Muscle layer of duodenum (tissue), 2 donors: ENCODE measurements around the gene RHEBL1.

Source experiments
- H3K27ac ChIP-seq: one replicate; pipeline ENCODE4 v1.7.0; 2013; ENCODE audit warnings: mild to moderate bottlenecking, low read length
- H3K27me3 ChIP-seq: one replicate; pipeline ENCODE4 v1.7.0; 2013; ENCODE audit warnings: low read depth, mild to moderate bottlenecking, control low read depth, low read length
- H3K36me3 ChIP-seq, 2 donors: one replicate each; pipeline ENCODE4 v1.7.0; 2013; ENCODE audit warnings: low read length in 2 of 2, control low read depth in 1 of 2, mild to moderate bottlenecking in 1 of 2; ENCODE audit not compliant: insufficient read depth in 2 of 2, control insufficient read depth in 1 of 2
- H3K4me1 ChIP-seq, 2 donors: one replicate each; pipeline ENCODE4 v1.7.0; 2013; ENCODE audit warnings: low read length in 2 of 2, mild to moderate bottlenecking in 2 of 2, control low read depth in 1 of 2, moderate library complexity in 1 of 2; ENCODE audit not compliant: insufficient read depth in 2 of 2, control insufficient read depth in 1 of 2
- H3K4me3 ChIP-seq, 2 donors: one replicate each; pipeline ENCODE4 v1.7.0; 2013; ENCODE audit warnings: low read length in 2 of 2, low read depth in 1 of 2, mild to moderate bottlenecking in 1 of 2
- H3K9me3 ChIP-seq, 2 donors: one replicate each; pipeline ENCODE4 v1.7.0; 2013; ENCODE audit warnings: low read length in 2 of 2, control low read depth in 1 of 2, mild to moderate bottlenecking in 1 of 2; ENCODE audit not compliant: control insufficient read depth in 1 of 2
- donor health status: healthy.

Gene RHEBL1

GRCh38 chr12:49031573-49032161 lies 38.1 kb downstream of the RHEBL1 start:
- Histone ChIP-seq H3K27ac (no peak overlapping the region), H3K4me1 (peaks cover 0 to 17% of the 10 kb centered on the region in 2 donors), H3K9me3 (no peaks in the 10 kb centered on the region), H3K27me3 (no peaks in the 10 kb centered on the region), H3K4me3 (no peak overlapping the region), H3K36me3 (peaks cover 74 to 82% of the 10 kb centered on the region in 2 donors)

- Histone ChIP-seq H3K9me3 (no peaks in the 10 kb centered on the region), H3K27ac (no peak overlapping the region), H3K4me3 (no peak overlapping the region), H3K4me1 (peaks cover 0 to 17% of the 10 kb centered on the region in 2 donors), H3K36me3 (peaks cover 79 to 88% of the 10 kb centered on the region in 2 donors), H3K27me3 (no peaks in the 10 kb centered on the region)
Observed at GRCh38 chr12:49030714-49031572, 38.8 kb downstream of the RHEBL1 start.

- no peak overlapping the region for H3K4me3 ChIP-seq
- H3K27ac ChIP-seq: no peak overlapping the region
- peaks cover 0 to 17% of the 10 kb centered on the region in 2 donors for H3K4me1 ChIP-seq
- H3K27me3 ChIP-seq: no peaks in the 10 kb centered on the region
- H3K9me3 ChIP-seq: no peaks in the 10 kb centered on the region
- H3K36me3 ChIP-seq: peaks cover 85 to 93% of the 10 kb centered on the region in 2 donors
Observed at GRCh38 chr12:49030119-49030518, 39.7 kb downstream of the RHEBL1 start.

GRCh38 chr12:49028666-49029275 lies 41.0 kb downstream of the RHEBL1 start:
- H3K4me1 ChIP-seq: peaks cover 0 to 17% of the 10 kb centered on the region in 2 donors
- no peak overlapping the region for H3K27ac ChIP-seq
- no peaks in the 10 kb centered on the region for H3K9me3 ChIP-seq
- H3K27me3 ChIP-seq: no peaks in the 10 kb centered on the region
- no peak overlapping the region for H3K4me3 ChIP-seq
- peaks cover 77 to 93% of the 10 kb centered on the region in 2 donors for H3K36me3 ChIP-seq

- H3K27me3 ChIP-seq: no peaks in the 10 kb centered on the region
- H3K4me1 ChIP-seq: peaks cover 0 to 11% of the 10 kb centered on the region in 2 donors
- H3K36me3 ChIP-seq: peaks cover 78 to 93% of the 10 kb centered on the region in 2 donors
- no peak overlapping the region for H3K27ac ChIP-seq
- H3K9me3 ChIP-seq: no peaks in the 10 kb centered on the region
- H3K4me3 ChIP-seq: no peak overlapping the region
Observed at GRCh38 chr12:49027846-49028555, 41.8 kb downstream of the RHEBL1 start.

GRCh38 chr12:49026678-49027480 lies 42.9 kb downstream of the RHEBL1 start:
- no peaks in the 10 kb centered on the region for H3K27me3 ChIP-seq
- H3K4me1 ChIP-seq: no peaks in the 10 kb centered on the region
- no peaks in the 10 kb centered on the region for H3K9me3 ChIP-seq
- no peak overlapping the region for H3K27ac ChIP-seq
- no peak overlapping the region for H3K4me3 ChIP-seq
- H3K36me3 ChIP-seq: peaks cover 78 to 93% of the 10 kb centered on the region in 2 donors

- no peaks in the 10 kb centered on the region for H3K27me3 ChIP-seq
- peaks cover 78 to 93% of the 10 kb centered on the region in 2 donors for H3K36me3 ChIP-seq
- H3K4me1 ChIP-seq: no peaks in the 10 kb centered on the region
- H3K4me3 ChIP-seq: no peak overlapping the region
- H3K9me3 ChIP-seq: no peaks in the 10 kb centered on the region
- H3K27ac ChIP-seq: no peak overlapping the region
Observed at GRCh38 chr12:49026101-49026500, 43.7 kb downstream of the RHEBL1 start.

GRCh38 chr12:49025463-49025862 lies 44.3 kb downstream of the RHEBL1 start:
- no peaks in the 10 kb centered on the region for H3K27me3 ChIP-seq
- H3K4me3 ChIP-seq: no peak overlapping the region
- H3K4me1 ChIP-seq: no peaks in the 10 kb centered on the region
- peaks cover 72 to 89% of the 10 kb centered on the region in 2 donors for H3K36me3 ChIP-seq
- no peaks in the 10 kb centered on the region for H3K9me3 ChIP-seq
- H3K27ac ChIP-seq: no peak overlapping the region

GRCh38 chr12:49024543-49024942 lies 45.2 kb downstream of the RHEBL1 start:
- peaks cover 66 to 84% of the 10 kb centered on the region in 2 donors for H3K36me3 ChIP-seq
- no peaks in the 10 kb centered on the region for H3K27me3 ChIP-seq
- no peak overlapping the region for H3K4me3 ChIP-seq
- H3K9me3 ChIP-seq: no peaks in the 10 kb centered on the region
- no peaks in the 10 kb centered on the region for H3K4me1 ChIP-seq
- no peak overlapping the region for H3K27ac ChIP-seq

GRCh38 chr12:49023812-49024211 lies 46.0 kb downstream of the RHEBL1 start:
- no peak overlapping the region for H3K27ac ChIP-seq
- H3K4me1 ChIP-seq: no peaks in the 10 kb centered on the region
- H3K27me3 ChIP-seq: no peaks in the 10 kb centered on the region
- no peaks in the 10 kb centered on the region for H3K9me3 ChIP-seq
- H3K4me3 ChIP-seq: no peak overlapping the region
- peaks cover 59 to 77% of the 10 kb centered on the region in 2 donors for H3K36me3 ChIP-seq
